Uterus (tissue), 4 donors: ENCODE data around the gene CAPS. TPM values are rescaled to one million over a fixed set of nuclear protein-coding genes. Genes with fewer than 3 reads are reported as not detected.

Experiments
- DNase-seq, 2 donors: peaks; one replicate each; pipeline ENCODE4 v3.0.0-alpha.2; 2019 to 2020
- H3K27ac ChIP-seq, 2 donors: fragments of 200-600 bp; sonication (generic); 1 replicate in 1 of 2; 2 replicates in 1 of 2; pipeline ENCODE4 v1.5.1; 2016 to 2018
- H3K27me3 ChIP-seq, 2 donors: fragments of 200-600 bp; sonication (generic); one replicate each; pipeline ENCODE4 v1.5.1; 2018 to 2019; ENCODE audit warnings: control low read depth in 1 of 2
- H3K36me3 ChIP-seq, 2 donors: fragments of 200-600 bp; sonication (generic); one replicate each; pipeline ENCODE4 v1.5.1; 2019; ENCODE audit warnings: control low read depth in 1 of 2
- H3K4me1 ChIP-seq, 2 donors: fragments of 200-600 bp; sonication (generic); one replicate each; pipeline ENCODE4 v1.5.1; 2018 to 2019; ENCODE audit warnings: control low read depth in 1 of 2
- H3K4me3 ChIP-seq, 2 donors: fragments of 200-600 bp; sonication (generic); 1 replicate in 1 of 2; 2 replicates in 1 of 2; pipeline ENCODE4 v1.5.1; 2018 to 2019; ENCODE audit warnings: mild to moderate bottlenecking in 1 of 2
- H3K9me3 ChIP-seq, 2 donors: fragments of 200-600 bp; sonication (generic); one replicate each; pipeline ENCODE4 v1.5.1; 2019; ENCODE audit warnings: control low read depth in 1 of 2
- POLR2A ChIP-seq, 2 donors: fragments of 450-650 bp; IDR thresholded peaks; one replicate each; pipeline ENCODE4 v1.6.1; 2016; ENCODE audit warnings: antibody characterized with exemption in 2 of 2, mild to moderate bottlenecking in 1 of 2, moderate library complexity in 1 of 2
- intact Hi-C: fragments of 100-400 bp; cut with DNase I; formaldehyde crosslinking; loops from one replicate; pipeline ENCODE4 v1.15.1; 2023; ENCODE audit warnings: low total_unique reads
- total RNA-seq, 4 donors: library from RNA; depleted of rRNA in 3 of 4; stranded (reverse); fragments of >200 nt in 3 of 4; gene quantifications; one replicate each; pipeline versions ENCODE4 v1.1.0 to v1.2.4, GENCODE V29; 2014 to 2023
- TF ChIP-seq, protein P1 (sequence below), 4 experiments: fragments of 200-600 bp in 2 of 4; fragments of 450-650 bp in 2 of 4; sonication (generic) in 2 of 4; IDR thresholded peaks; one replicate each; pipeline ENCODE4 v1.5.1; 2016 to 2019; ENCODE audit warnings: antibody characterized with exemption in 4 of 4, mild to moderate bottlenecking in 2 of 4, moderate library complexity in 1 of 4
- donor health status: DM: yes; HTN: yes; CAD: no.

The CAPS gene
- total RNA-seq, 4 donors from 2014 or later: 2.0 to 48.7 (median 12.4) TPM

DNA sequence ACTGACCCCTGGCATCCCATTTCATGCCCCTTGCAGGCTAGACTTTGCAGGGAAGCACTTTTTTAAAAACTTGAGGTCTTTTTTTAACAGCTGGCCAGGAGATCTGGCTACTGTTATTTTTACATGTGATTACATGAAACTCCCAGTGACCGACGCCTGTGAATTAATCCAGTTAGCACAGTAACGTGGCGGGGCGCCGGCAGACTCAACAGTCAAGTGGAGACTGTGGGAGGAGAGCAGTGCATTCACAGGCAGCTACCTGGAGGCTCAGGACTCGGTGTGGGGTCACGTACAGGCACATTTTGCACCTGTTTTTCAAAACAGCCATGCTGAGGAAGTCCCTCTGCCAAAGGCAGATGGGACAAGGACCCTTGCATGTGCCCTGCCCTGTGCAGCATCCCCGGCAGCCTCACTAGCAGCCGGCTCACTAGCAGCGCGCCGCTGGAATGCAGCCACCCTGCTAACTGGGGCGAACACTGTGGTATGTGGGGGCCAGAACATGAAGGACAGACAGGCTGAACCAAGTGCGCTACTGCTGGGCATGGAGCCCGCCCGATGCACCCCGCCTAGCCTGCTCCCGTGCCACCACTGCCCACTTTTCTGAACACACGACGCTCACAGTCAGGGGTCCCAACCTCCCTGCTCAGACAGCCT is 18.7 kb downstream of the CAPS start:
- Histone ChIP-seq H3K36me3 (no peaks in the 10 kb centered on the region), H3K4me1 (peaks cover 21 to 33% of the 10 kb centered on the region in 2 donors), H3K4me3 (no peak overlapping the region), H3K9me3 (no peaks in the 10 kb centered on the region), H3K27me3 (no peaks in the 10 kb centered on the region), H3K27ac (peak overlapping the region; percentile 75 to 87)
- TF ChIP-seq POLR2A (IDR thresholded peaks at IDR 0.05): no peak
- TF ChIP-seq, protein P1, sequence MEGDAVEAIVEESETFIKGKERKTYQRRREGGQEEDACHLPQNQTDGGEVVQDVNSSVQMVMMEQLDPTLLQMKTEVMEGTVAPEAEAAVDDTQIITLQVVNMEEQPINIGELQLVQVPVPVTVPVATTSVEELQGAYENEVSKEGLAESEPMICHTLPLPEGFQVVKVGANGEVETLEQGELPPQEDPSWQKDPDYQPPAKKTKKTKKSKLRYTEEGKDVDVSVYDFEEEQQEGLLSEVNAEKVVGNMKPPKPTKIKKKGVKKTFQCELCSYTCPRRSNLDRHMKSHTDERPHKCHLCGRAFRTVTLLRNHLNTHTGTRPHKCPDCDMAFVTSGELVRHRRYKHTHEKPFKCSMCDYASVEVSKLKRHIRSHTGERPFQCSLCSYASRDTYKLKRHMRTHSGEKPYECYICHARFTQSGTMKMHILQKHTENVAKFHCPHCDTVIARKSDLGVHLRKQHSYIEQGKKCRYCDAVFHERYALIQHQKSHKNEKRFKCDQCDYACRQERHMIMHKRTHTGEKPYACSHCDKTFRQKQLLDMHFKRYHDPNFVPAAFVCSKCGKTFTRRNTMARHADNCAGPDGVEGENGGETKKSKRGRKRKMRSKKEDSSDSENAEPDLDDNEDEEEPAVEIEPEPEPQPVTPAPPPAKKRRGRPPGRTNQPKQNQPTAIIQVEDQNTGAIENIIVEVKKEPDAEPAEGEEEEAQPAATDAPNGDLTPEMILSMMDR (IDR thresholded peaks at IDR 0.05): no peak
- intact Hi-C loops: no loop called here
- DNase-seq: no peak

DNA sequence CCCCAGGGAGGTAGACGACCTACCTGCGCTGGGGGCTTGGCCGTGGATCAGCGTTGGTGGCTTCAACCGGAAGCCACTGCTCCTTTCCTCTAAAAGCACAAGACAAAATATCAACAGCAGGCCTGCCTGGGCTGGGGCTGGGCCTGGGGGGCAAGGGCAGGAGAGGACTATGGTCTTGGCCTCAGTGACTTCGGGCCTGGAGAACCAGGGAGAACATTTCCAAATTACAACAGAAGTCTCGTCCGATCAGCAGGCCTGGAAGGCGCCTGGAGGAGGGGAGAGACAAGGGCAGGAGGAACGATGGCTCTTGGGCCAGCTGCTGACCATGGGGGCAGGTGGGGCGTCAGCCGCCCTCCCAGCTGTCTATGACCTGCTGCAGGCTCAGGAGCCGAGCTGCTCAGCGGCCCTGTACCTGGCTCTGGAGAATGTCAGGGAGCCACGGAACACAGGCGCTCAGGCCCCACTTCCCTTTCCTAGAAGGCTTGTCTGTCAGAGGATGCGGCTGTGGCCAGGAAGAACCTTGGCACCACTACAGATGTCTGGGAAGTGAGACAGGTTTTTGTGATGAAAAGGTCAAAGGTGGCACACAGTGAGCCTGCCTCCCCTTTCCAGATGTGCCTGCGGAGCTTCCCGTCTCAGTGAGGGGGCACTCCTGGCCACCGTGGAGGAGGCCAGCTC is 19.5 kb downstream of the CAPS start:
- Histone ChIP-seq H3K36me3 (no peaks in the 10 kb centered on the region), H3K9me3 (no peaks in the 10 kb centered on the region), H3K27me3 (no peaks in the 10 kb centered on the region), H3K4me3 (no peak overlapping the region), H3K4me1 (peaks cover 20 to 33% of the 10 kb centered on the region in 2 donors), H3K27ac (peak overlapping the region; percentile 75 to 87)
- DNase-seq: peak in 1 of 2 donors; percentile 47
- intact Hi-C loops: no loop called here
- no peak for TF ChIP-seq POLR2A (IDR thresholded peaks at IDR 0.05)
- TF ChIP-seq, protein P1 (IDR thresholded peaks at IDR 0.05): no peak

DNA sequence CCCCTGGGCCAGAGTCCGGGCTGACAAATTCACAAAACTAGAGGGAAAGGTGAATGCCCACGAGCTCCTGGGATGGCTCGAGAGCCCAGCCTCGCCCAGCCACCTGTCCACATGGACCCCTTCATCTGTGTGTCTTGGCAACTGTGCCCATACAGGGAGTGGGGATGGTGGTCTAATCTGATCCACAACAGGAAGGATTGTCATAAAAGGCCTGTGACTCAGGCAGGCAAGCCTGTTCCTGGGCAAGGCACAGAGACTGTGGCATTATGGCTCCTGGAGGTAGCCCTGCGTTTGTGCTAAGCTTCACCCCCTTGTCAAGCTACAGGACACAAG is 20.0 kb downstream of the CAPS start:
- H3K4me3 ChIP-seq: no peak overlapping the region
- H3K9me3 ChIP-seq: no peaks in the 10 kb centered on the region
- intact Hi-C loops: no loop called here
- peaks cover 20 to 33% of the 10 kb centered on the region in 2 donors for H3K4me1 ChIP-seq
- H3K36me3 ChIP-seq: no peaks in the 10 kb centered on the region
- no peak for DNase-seq
- H3K27me3 ChIP-seq: no peaks in the 10 kb centered on the region
- peak overlapping the region; percentile 75 to 87 for H3K27ac ChIP-seq
- TF ChIP-seq POLR2A (IDR thresholded peaks at IDR 0.05): no peak
- TF ChIP-seq, protein P1 (IDR thresholded peaks at IDR 0.05): no peak

DNA sequence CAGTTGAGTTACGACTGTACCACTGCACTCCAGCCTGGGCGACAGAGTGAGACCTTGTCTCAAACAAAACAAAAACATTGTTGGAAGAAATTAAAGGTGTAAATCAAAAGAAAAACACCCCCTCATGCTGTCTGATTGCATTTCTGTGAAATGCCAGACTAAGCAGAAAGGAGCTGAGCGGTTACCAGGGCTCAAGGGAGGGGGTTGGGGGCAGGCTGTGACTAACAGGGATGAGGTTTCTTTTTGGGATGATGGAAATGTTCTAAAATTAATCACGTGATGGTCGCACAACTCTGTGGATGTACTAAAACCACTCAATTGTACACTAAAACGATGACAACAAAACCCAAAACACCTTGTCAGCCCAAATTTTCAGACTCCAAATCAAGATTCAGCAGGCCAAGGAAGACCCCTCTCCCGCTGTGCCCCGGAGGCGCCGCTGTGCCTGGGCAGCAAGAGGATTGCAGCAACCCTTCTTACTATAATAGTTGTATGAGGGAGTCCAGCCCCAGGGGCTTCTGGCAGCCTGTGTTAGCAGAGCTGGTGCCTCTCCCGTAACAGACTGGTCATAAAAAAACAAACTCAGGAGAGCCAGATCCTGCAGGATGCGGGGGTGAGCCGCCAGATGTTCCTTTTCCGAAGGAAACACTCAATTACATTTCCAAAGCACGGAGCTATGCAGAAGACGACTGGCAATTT is 20.9 kb downstream of the CAPS start:
- Histone ChIP-seq H3K9me3 (no peaks in the 10 kb centered on the region), H3K27ac (peak overlapping the region; percentile 75 to 87), H3K36me3 (no peaks in the 10 kb centered on the region), H3K4me1 (peaks cover 20 to 33% of the 10 kb centered on the region in 2 donors), H3K4me3 (peak overlapping the region in 1 of 2 donors; percentile 4), H3K27me3 (no peaks in the 10 kb centered on the region)
- intact Hi-C loops: no loop called here
- DNase-seq: peak; percentile 78 to 84
- TF ChIP-seq, protein P1 (IDR thresholded peaks at IDR 0.05): no peak
- no peak for TF ChIP-seq POLR2A (IDR thresholded peaks at IDR 0.05)
